Neural cell (in vitro differentiated cells): ENCODE measurements around the gene PPP1R3G. TPM values are rescaled to one million over a fixed set of nuclear protein-coding genes. Genes with fewer than 3 reads are reported as not detected.

Source experiments
- H2AFZ ChIP-seq: fragments of 200-600, 300-800 bp; sonication (generic), shearing (Covaris generic); 2 replicates; pipeline ENCODE4 v1.6.0; 2014; ENCODE audit warnings: low read depth, mild to moderate bottlenecking, antibody characterized with exemption, low read length, moderate library complexity
- H3F3A ChIP-seq: fragments of 200-600 bp; shearing (Covaris generic); 2 replicates; pipeline ENCODE4 v1.6.1; 2016; ENCODE audit warnings: mild to moderate bottlenecking, moderate library complexity, mixed read lengths, antibody characterized with exemption, low read length; ENCODE audit not compliant: insufficient read depth, poor library complexity, severe bottlenecking
- H3K27ac ChIP-seq: fragments of 200-600, 300-800 bp; sonication (generic), shearing (Covaris generic); 2 replicates; pipeline ENCODE4 v1.5.1; 2014; ENCODE audit warnings: mild to moderate bottlenecking, low read length, moderate library complexity
- H3K27me3 ChIP-seq: fragments of 300-800, 200-600 bp; sonication (generic), shearing (Covaris generic); 2 replicates; pipeline ENCODE4 v1.6.0; 2014; ENCODE audit warnings: mild to moderate bottlenecking, low read depth, low read length, moderate library complexity; ENCODE audit not compliant: insufficient read depth
- H3K36me3 ChIP-seq: fragments of 300-800, 200-600 bp; sonication (generic), shearing (Covaris generic); 2 replicates; pipeline ENCODE4 v1.5.1; 2014; ENCODE audit warnings: mild to moderate bottlenecking, antibody characterized with exemption, low read length, moderate library complexity; ENCODE audit not compliant: insufficient read depth
- H3K4me2 ChIP-seq: fragments of 300-800, 200-600 bp; sonication (generic), shearing (Covaris generic); 2 replicates; pipeline ENCODE4 v1.6.0; 2014; ENCODE audit warnings: mild to moderate bottlenecking, low read length
- H3K4me3 ChIP-seq: fragments of 300-800, 200-600 bp; sonication (generic), shearing (Covaris generic); 2 replicates; pipeline ENCODE4 v1.5.1; 2014; ENCODE audit warnings: mild to moderate bottlenecking, low read length, moderate library complexity
- H3K79me2 ChIP-seq: fragments of 200-600 bp; shearing (Covaris generic); replicated peaks from 2 replicates; pipeline ENCODE4 v1.6.0; 2014; ENCODE audit warnings: mild to moderate bottlenecking, low read length, moderate library complexity; ENCODE audit not compliant: insufficient read depth
- H3K9ac ChIP-seq: fragments of 300-800, 200-600 bp; sonication (generic), shearing (Covaris generic); 2 replicates; pipeline ENCODE4 v1.6.1; 2016; ENCODE audit warnings: mild to moderate bottlenecking, low read length, mixed read lengths
- H3K9me2 ChIP-seq: fragments of 200-600 bp; shearing (Covaris generic); 2 replicates; pipeline ENCODE4 v1.6.1; 2016; ENCODE audit warnings: mild to moderate bottlenecking, low read length, mixed read lengths; ENCODE audit not compliant: insufficient read depth
- H3K9me3 ChIP-seq: fragments of 200-600, 300-800 bp; sonication (generic), shearing (Covaris generic); 2 replicates; pipeline ENCODE4 v1.6.1; 2016; ENCODE audit warnings: mild to moderate bottlenecking, mixed run types, low read length, moderate library complexity, mixed read lengths
- H4K20me1 ChIP-seq: fragments of 200-600 bp; shearing (Covaris generic); 2 replicates; pipeline ENCODE4 v1.6.1; 2016; ENCODE audit warnings: mild to moderate bottlenecking, mixed run types; ENCODE audit not compliant: insufficient read depth
- CTCF ChIP-seq: fragments of 450-650 bp; IDR thresholded peaks from 2 replicates; pipeline ENCODE4 v1.5.1; 2014; ENCODE audit warnings: antibody characterized with exemption, mild to moderate bottlenecking, moderate library complexity; ENCODE audit not compliant: poor library complexity, severe bottlenecking
- EP300 ChIP-seq: fragments of 450-650 bp; conservative IDR thresholded peaks from 2 replicates; pipeline ENCODE4 v1.6.1; 2014; ENCODE audit warnings: antibody characterized with exemption, mild to moderate bottlenecking, moderate library complexity; ENCODE audit not compliant: poor library complexity, severe bottlenecking
- EZH2 ChIP-seq: fragments of 200-600, 300-800 bp; shearing (Covaris generic), sonication (generic); IDR thresholded peaks from 2 replicates; pipeline ENCODE4 v1.6.1; 2014; ENCODE audit warnings: antibody characterized with exemption, low read length, borderline replicate concordance, mild to moderate bottlenecking; ENCODE audit not compliant: insufficient read depth, poor library complexity, severe bottlenecking
- MXI1 ChIP-seq: fragments of 450-650 bp; conservative IDR thresholded peaks from 2 replicates; pipeline ENCODE4 v1.6.1; 2014; ENCODE audit warnings: antibody characterized with exemption, mild to moderate bottlenecking; ENCODE audit not compliant: poor library complexity, severe bottlenecking
- POLR2AphosphoS5 ChIP-seq: IDR thresholded peaks from 2 replicates; pipeline ENCODE4 v1.6.1; 2012
- RAD21 ChIP-seq: fragments of 450-650 bp; conservative IDR thresholded peaks from 2 replicates; pipeline ENCODE4 v1.6.1; 2014; ENCODE audit warnings: antibody characterized with exemption, mild to moderate bottlenecking, moderate library complexity
- SMC3 ChIP-seq: fragments of 450-650 bp; conservative IDR thresholded peaks from 2 replicates; pipeline ENCODE4 v1.6.1; 2014; ENCODE audit warnings: antibody characterized with exemption, mild to moderate bottlenecking, moderate library complexity; ENCODE audit not compliant: poor library complexity
- TAF1 ChIP-seq: IDR thresholded peaks from 2 replicates; pipeline ENCODE4 v1.6.1; 2012; ENCODE audit warnings: low read depth
- polyA plus RNA-seq: library from polyadenylated mRNA; depleted of rRNA; stranded (reverse); fragments of >200 nt; gene quantifications from 2 replicates; pipeline ENCODE4 v1.2.3, GENCODE V29; 2014
- TF ChIP-seq, protein P1 (sequence below): IDR thresholded peaks from 2 replicates; pipeline ENCODE4 v1.6.1; 2012; ENCODE audit warnings: borderline replicate concordance

PPP1R3G gene
- polyA plus RNA-seq, 1 donor from 2014 or later: not detected

- TF ChIP-seq POLR2AphosphoS5: no peak
- no peak for TF ChIP-seq MXI1
- TF ChIP-seq EP300: no peak
- TF ChIP-seq, protein P1, sequence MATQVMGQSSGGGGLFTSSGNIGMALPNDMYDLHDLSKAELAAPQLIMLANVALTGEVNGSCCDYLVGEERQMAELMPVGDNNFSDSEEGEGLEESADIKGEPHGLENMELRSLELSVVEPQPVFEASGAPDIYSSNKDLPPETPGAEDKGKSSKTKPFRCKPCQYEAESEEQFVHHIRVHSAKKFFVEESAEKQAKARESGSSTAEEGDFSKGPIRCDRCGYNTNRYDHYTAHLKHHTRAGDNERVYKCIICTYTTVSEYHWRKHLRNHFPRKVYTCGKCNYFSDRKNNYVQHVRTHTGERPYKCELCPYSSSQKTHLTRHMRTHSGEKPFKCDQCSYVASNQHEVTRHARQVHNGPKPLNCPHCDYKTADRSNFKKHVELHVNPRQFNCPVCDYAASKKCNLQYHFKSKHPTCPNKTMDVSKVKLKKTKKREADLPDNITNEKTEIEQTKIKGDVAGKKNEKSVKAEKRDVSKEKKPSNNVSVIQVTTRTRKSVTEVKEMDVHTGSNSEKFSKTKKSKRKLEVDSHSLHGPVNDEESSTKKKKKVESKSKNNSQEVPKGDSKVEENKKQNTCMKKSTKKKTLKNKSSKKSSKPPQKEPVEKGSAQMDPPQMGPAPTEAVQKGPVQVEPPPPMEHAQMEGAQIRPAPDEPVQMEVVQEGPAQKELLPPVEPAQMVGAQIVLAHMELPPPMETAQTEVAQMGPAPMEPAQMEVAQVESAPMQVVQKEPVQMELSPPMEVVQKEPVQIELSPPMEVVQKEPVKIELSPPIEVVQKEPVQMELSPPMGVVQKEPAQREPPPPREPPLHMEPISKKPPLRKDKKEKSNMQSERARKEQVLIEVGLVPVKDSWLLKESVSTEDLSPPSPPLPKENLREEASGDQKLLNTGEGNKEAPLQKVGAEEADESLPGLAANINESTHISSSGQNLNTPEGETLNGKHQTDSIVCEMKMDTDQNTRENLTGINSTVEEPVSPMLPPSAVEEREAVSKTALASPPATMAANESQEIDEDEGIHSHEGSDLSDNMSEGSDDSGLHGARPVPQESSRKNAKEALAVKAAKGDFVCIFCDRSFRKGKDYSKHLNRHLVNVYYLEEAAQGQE: no peak
- TF ChIP-seq RAD21: no peak
- TF ChIP-seq EZH2: no peak
- TF ChIP-seq SMC3: no peak
- TF ChIP-seq CTCF: no peak
- TF ChIP-seq TAF1: no peak
- Histone ChIP-seq H3K9me2 (no peaks in the 10 kb centered on the region), H3K27me3 (no peaks in the 10 kb centered on the region), H3K79me2 (no peaks in the 10 kb centered on the region), H3K27ac (no peak overlapping the region), H3K9me3 (no peaks in the 10 kb centered on the region), H3K36me3 (no peaks in the 10 kb centered on the region), H4K20me1 (no peaks in the 10 kb centered on the region), H3K9ac (no peak overlapping the region), H3K4me2 (no peak overlapping the region), H3K4me3 (no peak overlapping the region), H2AFZ (no peak overlapping the region), H3F3A (no peaks in the 10 kb centered on the region)
Measured at GRCh38 chr6:5100806-5101205, 15.7 kb downstream of the PPP1R3G start.

DNA sequence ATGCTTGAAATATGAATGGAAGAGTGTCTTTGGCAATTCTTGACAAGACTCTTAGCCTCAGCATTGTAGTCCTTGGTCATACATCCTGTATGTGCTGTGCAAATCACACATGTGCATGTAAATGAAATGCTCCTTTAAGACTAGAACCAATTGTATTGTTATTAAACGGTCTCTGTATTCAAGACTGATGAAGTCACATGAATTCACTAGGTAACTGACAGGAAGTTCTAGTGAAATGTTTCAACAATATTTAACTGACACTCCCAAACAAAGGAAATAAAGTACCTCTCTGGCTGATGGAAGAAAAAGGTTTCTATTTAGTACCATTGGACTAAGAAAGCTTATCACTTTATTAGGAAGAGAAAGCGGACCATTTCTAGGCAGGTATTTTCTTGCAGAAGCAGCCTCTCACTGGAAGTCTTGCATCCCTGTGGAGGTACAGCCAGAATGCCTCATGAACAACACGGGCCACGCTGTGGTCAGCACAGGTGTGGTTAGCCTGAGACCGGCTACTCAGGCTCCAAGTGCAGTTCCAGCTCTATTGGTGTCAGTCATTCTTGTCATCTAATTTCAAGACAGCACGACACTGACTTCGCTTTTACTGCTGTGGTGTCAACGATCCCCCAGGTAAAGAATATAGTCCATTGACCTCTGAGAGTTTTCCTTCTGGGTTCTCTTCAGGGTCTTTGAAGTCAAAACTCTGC, 17.3 kb downstream of the PPP1R3G start:
- Histone ChIP-seq H3K9me2 (no peaks in the 10 kb centered on the region), H3K4me3 (no peak overlapping the region), H3K79me2 (no peaks in the 10 kb centered on the region), H3K9me3 (no peaks in the 10 kb centered on the region), H3K9ac (no peak overlapping the region), H3F3A (no peaks in the 10 kb centered on the region), H3K36me3 (no peaks in the 10 kb centered on the region), H3K27me3 (no peaks in the 10 kb centered on the region), H3K4me2 (no peak overlapping the region), H4K20me1 (no peaks in the 10 kb centered on the region), H2AFZ (no peak overlapping the region), H3K27ac (no peak overlapping the region)
- TF ChIP-seq TAF1 (no peak), EZH2 (no peak), POLR2AphosphoS5 (no peak), CTCF (no peak), RAD21 (no peak), SMC3 (no peak)
